Measurements from ENCODE around the gene SLC38A10.

The SLC38A10 gene

DNA sequence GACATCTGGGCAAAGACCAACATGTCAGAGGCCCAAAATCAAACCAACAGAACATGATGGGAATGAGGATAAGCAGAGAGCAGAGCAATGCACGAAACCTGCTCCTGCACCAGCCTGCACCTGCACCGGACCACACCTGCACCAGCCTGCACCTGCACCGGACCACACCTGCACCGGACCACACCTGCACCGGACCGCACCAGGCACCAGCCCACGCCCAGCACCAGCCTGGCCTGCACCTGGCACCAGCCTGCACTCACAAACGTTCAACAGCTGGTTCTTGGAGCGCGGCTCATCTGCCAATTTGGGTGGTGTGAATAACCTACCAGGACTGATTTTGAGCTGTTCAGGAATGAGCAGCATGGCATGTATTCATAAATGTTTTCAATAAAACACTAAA lies 90.5 kb downstream of the SLC38A10 start:
- no peaks in the 10 kb centered on the region for H3K79me2 ChIP-seq (ENCODE audit: insufficient read depth, low read length)
- no peak overlapping the region for H2AFZ ChIP-seq (ENCODE audit: low read length)
- no peak overlapping the region for H3K4me2 ChIP-seq (ENCODE audit: low read length)
- H3F3A ChIP-seq (ENCODE audit: insufficient read depth, low read length) = no peaks in the 10 kb centered on the region
- no peak overlapping the region for H3K27ac ChIP-seq (ENCODE audit: low read depth, low read length, poor library complexity, severe bottlenecking)
- no peak overlapping the region for H3K4me3 ChIP-seq (ENCODE audit: low read depth, low read length, poor library complexity, severe bottlenecking)
- TF ChIP-seq, protein P1, sequence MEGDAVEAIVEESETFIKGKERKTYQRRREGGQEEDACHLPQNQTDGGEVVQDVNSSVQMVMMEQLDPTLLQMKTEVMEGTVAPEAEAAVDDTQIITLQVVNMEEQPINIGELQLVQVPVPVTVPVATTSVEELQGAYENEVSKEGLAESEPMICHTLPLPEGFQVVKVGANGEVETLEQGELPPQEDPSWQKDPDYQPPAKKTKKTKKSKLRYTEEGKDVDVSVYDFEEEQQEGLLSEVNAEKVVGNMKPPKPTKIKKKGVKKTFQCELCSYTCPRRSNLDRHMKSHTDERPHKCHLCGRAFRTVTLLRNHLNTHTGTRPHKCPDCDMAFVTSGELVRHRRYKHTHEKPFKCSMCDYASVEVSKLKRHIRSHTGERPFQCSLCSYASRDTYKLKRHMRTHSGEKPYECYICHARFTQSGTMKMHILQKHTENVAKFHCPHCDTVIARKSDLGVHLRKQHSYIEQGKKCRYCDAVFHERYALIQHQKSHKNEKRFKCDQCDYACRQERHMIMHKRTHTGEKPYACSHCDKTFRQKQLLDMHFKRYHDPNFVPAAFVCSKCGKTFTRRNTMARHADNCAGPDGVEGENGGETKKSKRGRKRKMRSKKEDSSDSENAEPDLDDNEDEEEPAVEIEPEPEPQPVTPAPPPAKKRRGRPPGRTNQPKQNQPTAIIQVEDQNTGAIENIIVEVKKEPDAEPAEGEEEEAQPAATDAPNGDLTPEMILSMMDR (IDR thresholded peaks at IDR 0.05; ENCODE audit: low read length) = no peak
- TF ChIP-seq EZH2 (IDR thresholded peaks at IDR 0.05; ENCODE audit: borderline replicate concordance, low read length) = no peak
- no peaks in the 10 kb centered on the region for H3K27me3 ChIP-seq (ENCODE audit: insufficient read depth, low read length)
- peaks cover 19% of the 10 kb centered on the region; the same call in 1 of the 2 replicates for H3K36me3 ChIP-seq (ENCODE audit: insufficient read depth, low read length)
- no peaks in the 10 kb centered on the region for H4K20me1 ChIP-seq (ENCODE audit: insufficient read depth, low read length)
- H3K4me1 ChIP-seq (ENCODE audit: insufficient read depth, low read length, severe bottlenecking) = peaks cover 6% of the 10 kb centered on the region
- H3K9me2 ChIP-seq (ENCODE audit: low read depth, low read length) = no peaks in the 10 kb centered on the region
- no peaks in the 10 kb centered on the region for H3K9me3 ChIP-seq (ENCODE audit: low read length)
- H3K9ac ChIP-seq (ENCODE audit: low read length) = no peak overlapping the region

GRCh38 chr17:81203136-81203535 lies 92.0 kb downstream of the SLC38A10 start:
- H3K9ac ChIP-seq (ENCODE audit: low read length) = no peak overlapping the region
- H3K4me1 ChIP-seq (ENCODE audit: insufficient read depth, low read length, severe bottlenecking) = peaks cover 6% of the 10 kb centered on the region
- TF ChIP-seq, protein P1 (IDR thresholded peaks at IDR 0.05; ENCODE audit: low read length) = no peak
- no peak for TF ChIP-seq EZH2 (IDR thresholded peaks at IDR 0.05; ENCODE audit: borderline replicate concordance, low read length)
- H3K9me2 ChIP-seq (ENCODE audit: low read depth, low read length) = no peaks in the 10 kb centered on the region
- H3K36me3 ChIP-seq (ENCODE audit: insufficient read depth, low read length) = peaks cover 15% of the 10 kb centered on the region; the same call in 1 of the 2 replicates
- H3F3A ChIP-seq (ENCODE audit: insufficient read depth, low read length) = no peaks in the 10 kb centered on the region
- H4K20me1 ChIP-seq (ENCODE audit: insufficient read depth, low read length) = no peaks in the 10 kb centered on the region
- H3K27me3 ChIP-seq (ENCODE audit: insufficient read depth, low read length) = no peaks in the 10 kb centered on the region
- no peak overlapping the region for H2AFZ ChIP-seq (ENCODE audit: low read length)
- no peaks in the 10 kb centered on the region for H3K9me3 ChIP-seq (ENCODE audit: low read length)
- H3K27ac ChIP-seq (ENCODE audit: low read depth, low read length, poor library complexity, severe bottlenecking) = no peak overlapping the region
- no peaks in the 10 kb centered on the region for H3K79me2 ChIP-seq (ENCODE audit: insufficient read depth, low read length)
- no peak overlapping the region for H3K4me3 ChIP-seq (ENCODE audit: low read depth, low read length, poor library complexity, severe bottlenecking)
- H3K4me2 ChIP-seq (ENCODE audit: low read length) = no peak overlapping the region

GRCh38 chr17:81202318-81202717 lies 92.8 kb downstream of the SLC38A10 start:
- Histone ChIP-seq H3K4me2 (ENCODE audit: low read length) (no peak overlapping the region), H3K27ac (ENCODE audit: low read depth, low read length, poor library complexity, severe bottlenecking) (no peak overlapping the region)
- TF ChIP-seq EZH2 (IDR thresholded peaks at IDR 0.05; ENCODE audit: borderline replicate concordance, low read length) = no peak
- TF ChIP-seq, protein P1 (IDR thresholded peaks at IDR 0.05; ENCODE audit: low read length) = no peak

More at GRCh38 chr17:81202318-81202717, 92.8 kb downstream of the SLC38A10 start:
- H3F3A ChIP-seq (ENCODE audit: insufficient read depth, low read length) = no peaks in the 10 kb centered on the region
- no peaks in the 10 kb centered on the region for H3K27me3 ChIP-seq (ENCODE audit: insufficient read depth, low read length)
- H3K9me3 ChIP-seq (ENCODE audit: low read length) = no peaks in the 10 kb centered on the region
- no peaks in the 10 kb centered on the region for H3K9me2 ChIP-seq (ENCODE audit: low read depth, low read length)
- no peaks in the 10 kb centered on the region for H4K20me1 ChIP-seq (ENCODE audit: insufficient read depth, low read length)
- peaks cover 11% of the 10 kb centered on the region; the same call in 1 of the 2 replicates for H3K36me3 ChIP-seq (ENCODE audit: insufficient read depth, low read length)
- H2AFZ ChIP-seq (ENCODE audit: low read length) = no peak overlapping the region
- peaks cover 6% of the 10 kb centered on the region for H3K4me1 ChIP-seq (ENCODE audit: insufficient read depth, low read length, severe bottlenecking)
- no peak overlapping the region for H3K4me3 ChIP-seq (ENCODE audit: low read depth, low read length, poor library complexity, severe bottlenecking)
- H3K79me2 ChIP-seq (ENCODE audit: insufficient read depth, low read length) = no peaks in the 10 kb centered on the region
- H3K9ac ChIP-seq (ENCODE audit: low read length) = no peak overlapping the region

Measured in OCI-LY1 (cell line).